Skeletal muscle cell (primary cell): ENCODE data around the gene PIGW.

Experiments used
- DNase-seq: peaks from one replicate; pipeline ENCODE4 v3.0.0-alpha.2; 2010; ENCODE audit warnings: low read depth
- H3K4me3 ChIP-seq: 2 replicates; pipeline ENCODE4 v1.5.1; 2011; ENCODE audit warnings: low read depth, mild to moderate bottlenecking, control low read depth, low read length, moderate library complexity

PIGW gene

DNA sequence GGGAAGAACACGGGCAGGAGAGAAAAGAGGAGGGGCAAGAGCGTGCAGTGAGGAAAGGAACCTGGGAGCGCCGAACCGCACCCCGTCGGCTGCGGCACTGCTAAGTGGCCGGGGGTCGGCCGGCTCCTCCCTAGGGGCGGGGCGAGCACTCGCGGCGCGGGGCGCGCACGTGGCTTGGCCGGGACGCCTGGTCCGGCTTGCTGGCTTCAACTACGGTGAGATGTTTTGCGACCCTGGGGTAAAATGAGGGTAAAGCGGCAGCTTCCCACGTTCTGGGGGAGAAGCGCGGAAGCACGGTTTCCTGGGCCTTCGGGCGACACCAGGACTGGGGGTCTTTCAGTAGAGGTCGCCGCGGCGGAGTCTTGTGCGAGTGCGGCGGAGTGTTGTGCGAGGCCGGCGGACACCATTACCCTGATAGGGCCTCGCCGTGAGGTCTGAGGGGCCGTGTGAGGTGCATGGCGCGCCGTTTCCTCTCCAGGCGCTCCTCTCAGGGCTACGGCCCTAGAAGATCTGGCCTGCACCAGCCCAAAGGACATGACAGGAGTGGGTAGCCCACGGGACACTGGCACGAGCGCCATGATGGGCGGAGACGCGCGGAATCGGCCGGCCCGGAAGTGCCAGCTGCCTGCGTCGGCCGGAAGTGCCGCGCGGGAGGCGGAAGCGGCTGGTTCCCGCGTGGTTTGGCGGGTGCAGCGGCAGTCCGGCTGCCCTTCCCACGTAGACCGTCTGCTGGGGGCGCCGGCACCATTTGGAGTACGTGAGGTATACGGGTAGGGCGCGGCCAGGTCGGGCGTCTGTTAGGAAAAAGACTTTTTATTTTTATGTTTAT, at the start of gene PIGW, which contains the start of gene MYO19:
Gene PIGW, plus strand, starts transcription at position 148 of the 829 bp plus-strand sequence. CDS start 2,115 bp downstream, outside the sequence.
Gene MYO19, minus strand, starts transcription at position 29 of the 829 bp plus-strand sequence. CDS start 2,330 bp downstream, outside the sequence.
- H3K4me3 ChIP-seq = peak within 1 kb of the TSS; percentile 74
- DNase-seq = peak; percentile 69

DNA sequence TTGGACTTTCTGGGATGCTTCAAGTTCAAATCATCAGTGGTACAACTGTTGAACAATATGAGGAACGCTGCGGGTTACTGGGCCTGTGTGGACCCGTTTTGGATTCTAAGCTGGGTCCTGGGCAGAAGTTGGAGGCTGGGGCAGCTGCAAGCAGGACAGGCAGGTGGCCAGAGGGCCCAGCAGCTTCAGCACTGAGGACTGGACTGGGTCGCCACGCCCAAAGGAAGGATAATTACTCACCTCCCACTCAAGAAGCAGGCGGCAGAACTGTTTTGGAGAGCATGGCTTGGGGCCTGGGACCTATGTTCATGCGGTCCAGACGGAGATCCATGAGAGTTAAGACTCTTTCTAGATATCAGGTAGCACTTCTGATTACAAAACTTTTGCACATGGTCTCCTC, 49.8 kb upstream of the PIGW start:
- DNase-seq = no peak
- H3K4me3 ChIP-seq = no peak overlapping the region

DNA sequence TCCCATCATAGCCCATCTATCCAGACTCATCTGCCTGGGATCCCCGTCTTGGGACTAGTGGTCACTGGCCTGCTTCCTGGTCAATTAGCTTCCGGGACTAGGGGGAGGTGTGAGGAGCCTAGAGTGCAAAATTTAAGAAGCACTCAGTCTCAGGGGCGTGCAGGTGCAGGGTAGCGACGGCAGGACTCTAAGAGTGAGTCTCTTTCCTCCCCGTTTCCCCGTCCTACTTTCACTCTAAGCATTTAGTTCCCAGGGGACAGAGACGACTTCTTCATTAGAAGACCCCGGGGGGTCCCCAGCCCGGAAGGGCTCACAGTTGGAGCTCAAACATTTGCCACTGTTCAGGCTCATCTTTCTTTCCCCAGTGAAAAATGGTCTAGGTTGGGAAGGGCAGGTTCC, 49.0 kb upstream of the PIGW start:
- H3K4me3 ChIP-seq = peak overlapping the region; percentile 77
- DNase-seq = no peak

DNA sequence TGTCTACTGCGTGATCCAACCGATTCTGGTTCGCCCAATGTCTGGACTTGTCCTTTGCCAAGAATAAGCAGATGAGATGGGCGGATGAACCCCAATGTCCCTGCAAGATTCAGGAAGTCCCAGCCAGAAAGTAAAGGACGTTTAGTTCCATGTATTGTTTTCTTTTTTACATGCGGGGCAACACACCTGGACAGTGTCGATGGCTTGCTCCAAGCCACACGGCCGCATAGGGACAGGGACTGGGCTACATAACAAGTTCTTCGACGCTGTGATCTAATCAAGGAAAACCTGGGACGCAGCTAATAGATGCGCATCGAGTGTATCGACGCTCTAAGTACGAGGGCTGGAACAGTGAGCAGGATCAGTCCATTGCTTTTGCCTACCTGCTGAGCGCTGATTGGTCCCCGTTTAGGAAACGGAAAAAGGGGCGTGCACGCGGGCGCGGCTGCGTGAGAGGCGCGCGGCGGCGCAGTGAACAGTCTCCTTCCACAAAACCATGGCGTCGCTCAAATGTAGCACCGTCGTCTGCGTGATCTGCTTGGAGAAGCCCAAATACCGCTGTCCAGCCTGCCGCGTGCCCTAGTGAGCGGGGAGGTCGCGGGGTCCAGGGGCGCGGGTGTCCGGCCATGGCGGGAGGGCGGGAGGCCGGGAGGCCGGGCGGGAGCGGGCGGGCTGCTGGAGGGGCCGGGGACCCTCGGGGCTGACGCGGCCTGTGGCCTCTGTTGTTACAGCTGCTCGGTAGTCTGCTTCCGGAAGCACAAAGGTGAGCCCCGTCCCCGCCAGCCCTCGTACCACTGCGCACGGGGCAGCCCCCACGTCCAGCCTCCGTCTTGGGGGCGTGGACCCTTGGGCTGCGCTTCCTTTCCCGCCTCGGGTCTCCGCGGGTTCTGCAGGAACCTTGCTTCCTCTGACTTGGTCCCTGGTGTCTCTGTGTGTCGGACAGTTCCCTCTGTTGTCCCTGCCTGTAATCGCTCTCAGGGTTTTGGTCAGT, 48.3 kb upstream of the PIGW start, which contains the start of gene ZNHIT3:
Gene ZNHIT3, plus strand, starts transcription at position 478 of the 991 bp plus-strand sequence. Its CDS starts 19 bp downstream, at position 497.
- peak within 1 kb of the TSS; percentile 77 for H3K4me3 ChIP-seq
- peak; percentile 81 for DNase-seq

DNA sequence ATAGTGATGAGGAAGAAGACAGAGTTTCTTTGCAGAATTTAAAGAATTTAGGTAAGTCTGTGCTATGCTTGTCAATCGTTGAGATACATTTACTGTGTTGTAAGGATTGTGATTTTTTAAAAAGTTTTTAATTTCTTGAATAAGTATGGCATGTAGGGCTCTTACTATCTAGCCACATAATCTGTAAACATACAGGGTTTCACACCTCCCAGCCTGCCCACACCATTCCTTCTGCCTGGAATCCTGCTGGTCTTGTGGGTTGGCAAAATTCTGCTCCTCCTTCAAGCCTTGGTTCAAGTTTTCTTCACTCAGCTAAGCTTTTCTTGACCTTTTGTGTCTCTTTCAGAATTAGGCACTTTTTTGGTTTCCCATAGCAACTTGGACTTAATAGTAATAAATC, 40.8 kb upstream of the PIGW start:
- no peak overlapping the region for H3K4me3 ChIP-seq
- no peak for DNase-seq

GRCh38 chr17:36494674-36495073, 40.1 kb upstream of the PIGW start:
- no peak for DNase-seq
- H3K4me3 ChIP-seq = no peak overlapping the region

DNA sequence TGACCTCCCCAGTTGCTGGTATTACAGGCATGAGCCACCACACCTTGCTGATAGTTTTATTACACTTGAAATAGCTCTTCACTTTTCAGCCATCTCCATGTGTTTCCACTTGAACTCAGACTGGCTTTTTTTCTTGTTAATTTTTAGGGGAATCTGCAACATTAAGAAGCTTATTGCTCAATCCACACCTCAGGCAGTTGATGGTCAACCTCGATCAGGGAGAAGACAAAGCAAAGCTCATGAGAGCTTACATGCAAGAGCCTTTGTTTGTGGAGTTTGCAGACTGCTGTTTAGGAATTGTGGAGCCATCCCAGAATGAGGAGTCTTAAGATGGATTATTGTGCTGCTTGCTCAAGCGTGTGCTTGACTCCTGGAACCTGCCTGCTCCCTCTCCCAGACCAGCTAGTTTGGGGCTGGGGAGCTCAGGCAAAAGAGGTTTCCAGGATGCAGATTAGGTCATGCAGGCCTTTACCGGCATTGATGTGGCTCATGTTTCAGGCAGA, 39.7 kb upstream of the PIGW start:
- DNase-seq = no peak
- H3K4me3 ChIP-seq = no peak overlapping the region

GRCh38 chr17:36496018-36496789, 38.6 kb upstream of the PIGW start:
- no peak for DNase-seq
- H3K4me3 ChIP-seq = no peak overlapping the region

- DNase-seq = no peak
- no peak overlapping the region for H3K4me3 ChIP-seq
Observed at GRCh38 chr17:36498155-36498554, 36.6 kb upstream of the PIGW start.

DNA sequence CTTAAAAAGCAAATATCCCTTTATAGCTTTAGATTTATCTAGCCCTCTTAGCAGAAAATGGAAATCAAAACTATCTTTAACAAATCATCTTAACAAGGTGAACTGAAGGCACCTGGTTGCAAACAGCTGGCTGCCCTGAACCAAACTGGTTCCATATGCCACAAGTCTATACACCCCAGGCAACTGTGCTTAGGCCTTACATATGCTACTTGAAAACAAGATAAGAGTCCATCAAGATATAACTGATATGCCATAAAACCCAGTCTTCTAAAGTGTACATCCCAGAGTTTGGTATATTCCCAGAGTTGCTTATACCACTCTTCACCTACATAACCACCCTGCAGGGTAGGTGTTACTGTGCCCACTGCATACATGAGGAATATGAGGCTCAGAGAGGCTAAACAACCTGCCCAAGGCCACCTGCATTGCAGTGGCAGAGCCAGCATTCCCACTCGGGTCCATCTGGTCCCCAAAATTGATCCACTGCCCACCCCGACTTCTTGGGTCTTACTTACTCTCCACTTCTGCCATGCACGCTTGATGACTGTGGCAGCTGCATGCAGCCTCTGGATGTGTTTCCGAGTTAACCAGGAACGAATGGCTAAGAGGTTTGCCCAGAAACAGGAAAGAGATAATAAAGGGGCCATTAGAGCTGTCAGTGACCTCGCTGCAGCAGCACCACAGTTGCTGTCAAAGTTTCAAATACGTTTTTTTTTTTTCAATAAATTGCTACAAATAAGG, 36.1 kb upstream of the PIGW start:
- no peak for DNase-seq

GRCh38 chr17:36500745-36501225, 34.0 kb upstream of the PIGW start:
- no peak for DNase-seq

More for the DNA sequence above, 36.1 kb upstream of the PIGW start:
- H3K4me3 ChIP-seq = no peak overlapping the region

GRCh38 chr17:36501351-36501750, 33.4 kb upstream of the PIGW start:
- DNase-seq = no peak
- no peak overlapping the region for H3K4me3 ChIP-seq

More at GRCh38 chr17:36500745-36501225, 34.0 kb upstream of the PIGW start:
- H3K4me3 ChIP-seq = no peak overlapping the region

DNA sequence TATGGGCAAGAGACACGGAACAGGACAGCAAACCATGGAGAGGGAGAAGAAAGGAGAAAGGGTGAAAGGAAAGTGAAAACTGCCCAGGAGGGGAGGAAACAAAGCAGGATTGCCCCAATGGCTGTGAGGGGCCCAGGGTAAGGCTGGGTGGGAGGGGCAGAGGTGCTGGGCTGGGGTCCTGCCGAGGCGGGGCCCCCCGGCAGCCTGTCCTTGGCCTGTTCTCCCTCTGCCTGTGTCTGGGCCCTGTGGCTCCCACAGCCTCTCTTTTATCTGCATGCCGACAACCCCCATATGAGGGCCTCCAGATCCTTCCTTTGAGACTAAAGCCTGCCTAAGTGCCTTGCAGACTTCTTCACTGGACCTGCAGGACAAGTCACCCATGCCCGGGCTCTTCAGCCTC, 32.8 kb upstream of the PIGW start:
- no peak for DNase-seq
- no peak overlapping the region for H3K4me3 ChIP-seq

GRCh38 chr17:36503456-36504155, 31.2 kb upstream of the PIGW start:
- H3K4me3 ChIP-seq = no peak overlapping the region
- DNase-seq = no peak

DNA sequence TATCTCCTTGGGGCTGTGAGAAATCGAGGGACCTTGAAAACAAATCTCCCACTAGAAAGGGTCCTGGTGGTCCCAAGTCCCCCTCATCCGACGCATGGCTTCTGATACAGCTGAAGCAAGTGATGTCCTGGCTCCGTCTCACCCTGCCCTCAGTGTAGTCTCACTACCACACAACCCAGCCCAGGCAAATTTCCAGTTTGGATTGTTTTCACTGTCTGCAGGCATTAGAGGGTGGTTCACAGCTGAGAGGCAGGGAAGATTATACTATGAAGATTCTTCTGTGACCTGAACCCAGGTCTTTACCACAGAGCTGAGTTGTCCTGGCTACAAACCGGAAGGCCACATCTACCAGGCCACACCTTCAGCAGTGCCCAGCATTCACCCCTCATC, 30.6 kb upstream of the PIGW start:
- H3K4me3 ChIP-seq = no peak overlapping the region
- no peak for DNase-seq

DNA sequence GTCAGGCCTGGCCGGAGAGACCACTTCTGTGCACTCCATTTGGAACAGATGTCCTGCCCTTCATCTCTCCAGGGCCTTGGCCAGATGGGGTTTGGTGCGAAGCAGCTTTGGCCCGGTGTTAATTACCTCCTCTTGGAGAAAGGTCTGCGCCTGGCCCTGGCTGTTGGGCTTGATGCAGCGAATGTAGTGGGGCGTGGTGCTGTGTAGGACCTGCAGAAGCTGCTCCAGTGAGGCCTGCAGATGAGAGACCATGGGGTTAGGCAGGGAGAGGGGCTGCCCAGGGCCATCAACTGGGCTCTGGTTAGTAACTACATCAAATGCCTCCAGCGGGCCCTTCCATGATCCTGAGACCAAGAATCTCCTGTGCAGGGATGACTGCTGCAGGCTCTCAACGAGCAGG, 29.6 kb upstream of the PIGW start:
- DNase-seq = no peak
- H3K4me3 ChIP-seq = no peak overlapping the region

- H3K4me3 ChIP-seq = no peak overlapping the region
- no peak for DNase-seq
Observed at GRCh38 chr17:36506249-36506826, 28.4 kb upstream of the PIGW start.
